Heart left ventricle (tissue), 16 donors: ENCODE results near the gene TNP1. TPM values are rescaled to one million over a fixed set of nuclear protein-coding genes. Genes with fewer than 3 reads are reported as not detected.

Source experiments
- ATAC-seq, 4 donors: fragments of 200-7000 bp; cut with Tn5 transposase; one replicate each; pipeline ENCODE4 v1.9.1; 2020 to 2022; ENCODE audit warnings: moderate library complexity in 4 of 4, mild to moderate bottlenecking in 3 of 4, moderate number of reproducible peaks in 1 of 4
- DNase-seq, 5 donors: peaks; one replicate each; pipeline ENCODE4 v3.0.0-alpha.2; 2020
- H3K27ac ChIP-seq, 12 donors: fragments of 200-600 bp; sonication (generic) in 4 of 12; one replicate each; pipeline versions ENCODE4 v1.5.0 to v1.8.0; 2016 to 2022; ENCODE audit warnings: mild to moderate bottlenecking in 2 of 12
- H3K27me3 ChIP-seq, 9 donors: fragments of 200-600 bp; sonication (generic) in 2 of 9; one replicate each; pipeline versions ENCODE4 v1.5.1 to v1.8.0; 2016 to 2022; ENCODE audit warnings: mild to moderate bottlenecking in 3 of 9
- H3K36me3 ChIP-seq, 9 donors: fragments of 200-600 bp; sonication (generic) in 2 of 9; one replicate each; pipeline versions ENCODE4 v1.5.0 to v1.8.0; 2018 to 2022; ENCODE audit warnings: mild to moderate bottlenecking in 2 of 9
- H3K4me1 ChIP-seq, 12 donors: fragments of 200-600 bp; sonication (generic) in 4 of 12; one replicate each; pipeline versions ENCODE4 v1.5.0 to v1.8.0; 2016 to 2022; ENCODE audit warnings: mild to moderate bottlenecking in 3 of 12
- H3K4me3 ChIP-seq, 12 donors: fragments of 200-600 bp; sonication (generic) in 4 of 12; one replicate each; pipeline versions ENCODE4 v1.5.0 to v1.8.0; 2017 to 2022; ENCODE audit warnings: mild to moderate bottlenecking in 9 of 12, moderate library complexity in 4 of 12
- H3K9me3 ChIP-seq, 12 donors: fragments of 200-600 bp; sonication (generic) in 4 of 12; one replicate each; pipeline versions ENCODE4 v1.5.0 to v1.8.0; 2016 to 2022; ENCODE audit warnings: mild to moderate bottlenecking in 1 of 12
- POLR2A ChIP-seq, 2 donors: fragments of 450-650 bp; IDR thresholded peaks; one replicate each; pipeline ENCODE4 v1.6.1; 2017; ENCODE audit warnings: antibody characterized with exemption in 2 of 2, mild to moderate bottlenecking in 2 of 2, moderate library complexity in 2 of 2
- WGBS, 4 donors: extraction: QIAGEN DNeasy Blood & Tissue Kit in 2 of 4; methylation state at CpG; one replicate each; pipeline versions ENCODE4 v1.1.5 to v1.1.7; 2013 to 2018; 5-methylcytosine and 5-hydroxymethylcytosine counted together
- intact Hi-C, 10 donors: fragments of 100-400 bp; cut with DNase I; formaldehyde crosslinking; loops; one replicate each; pipeline versions ENCODE4 v1.11.1 to v1.14.2; 2022
- polyA plus RNA-seq, 2 donors: library from polyadenylated mRNA; stranded (reverse); fragments of 200-250 nt; gene quantifications; one replicate each; pipeline ENCODE4 v1.2.3, GENCODE V29; 2013
- total RNA-seq, 9 donors: library from RNA; depleted of rRNA in 2 of 9; stranded (reverse); fragments of >200 nt in 2 of 9; fragmentation: NEBNext Ultra II Directional in 3 of 9; extraction: Animal tissue kit (Norgen Biotek cat#: 25700) in 3 of 9; gene quantifications; one replicate each; pipeline versions ENCODE4 v1.1.0 to v1.2.4, GENCODE V29; 2016 to 2023
- TF ChIP-seq, protein P1 (sequence below), 12 donors: fragments of 200-600 bp; sonication (generic) in 4 of 12; IDR thresholded peaks; one replicate each; pipeline versions ENCODE4 v1.5.0 to v1.8.0; 2018 to 2022; ENCODE audit warnings: antibody characterized with exemption in 12 of 12, mild to moderate bottlenecking in 5 of 12
- donor health status: ischemic (EF 13 %, LVEDD 7.1; RV severe dilation, severe dysfunction).
- donor health status: healthy with polysubstance abuse.
- donor health status: DM: no; HTN: yes; CAD: no.
- donor health status: DM: no; HTN: no; CAD: no.
- donor health status: ischemic (EF 25% LVEDD 6.9; RV normal size, moderate dysfunction).
- donor health status: ischemic (EF 25% LVEDD 5.7; RV mildly dilated, moderate dysfunction).
- donor health status: healthy.
- donor health status: DM: yes; HTN: yes; CAD: no.
- donor health status: ischemic (EF 35%, LVEDD 5.7; RV mildly dilated, moderate dysfunction).
- donor health status: nonischemic (EF 11% LVEDD 7.7; RV severe dilation, severe dysfunction).
- donor health status: DM: yes; HTN: yes; CAD: no.
- donor health status: PGD.
- donor health status: ischemic (EF 29% LVEDD 5.4; RV normal size, mild dysfunction).
- donor health status: nonischemic (EF 23%, LVEDD 6.1; RV moderate dilation, normal function).

Gene TNP1
- total and polyA plus RNA-seq, 11 donors, result not detected

DNA sequence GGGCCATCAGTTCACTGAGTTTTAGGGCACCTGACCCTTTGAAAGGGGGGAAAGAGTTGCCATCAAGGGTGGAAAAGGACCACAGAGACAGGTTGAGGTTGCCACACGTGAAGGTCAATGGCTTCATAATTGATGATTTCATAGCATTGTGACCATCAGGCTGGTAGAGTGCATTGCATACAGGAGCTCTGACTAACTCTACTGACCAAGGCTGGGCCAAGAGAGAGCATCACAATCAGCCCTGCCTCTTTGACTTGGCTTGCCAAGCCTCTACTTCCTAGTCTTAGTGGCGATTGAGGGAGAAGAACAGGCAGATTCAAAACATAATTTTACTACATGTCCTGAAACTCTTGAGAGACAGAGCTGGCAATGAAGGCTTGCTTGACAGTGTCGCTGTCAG lies 5.8 kb upstream of the TNP1 start:
- ATAC-seq, result no peak
- Histone ChIP-seq H3K36me3 (no peaks in the 10 kb centered on the region), H3K4me1 (peaks cover 0 to 7% (median 0%) of the 10 kb centered on the region in 12 donors), H3K27me3 (no peaks in the 10 kb centered on the region), H3K27ac (no peak overlapping the region), H3K4me3 (no peak overlapping the region), H3K9me3 (no peaks in the 10 kb centered on the region)
- TF ChIP-seq, protein P1, sequence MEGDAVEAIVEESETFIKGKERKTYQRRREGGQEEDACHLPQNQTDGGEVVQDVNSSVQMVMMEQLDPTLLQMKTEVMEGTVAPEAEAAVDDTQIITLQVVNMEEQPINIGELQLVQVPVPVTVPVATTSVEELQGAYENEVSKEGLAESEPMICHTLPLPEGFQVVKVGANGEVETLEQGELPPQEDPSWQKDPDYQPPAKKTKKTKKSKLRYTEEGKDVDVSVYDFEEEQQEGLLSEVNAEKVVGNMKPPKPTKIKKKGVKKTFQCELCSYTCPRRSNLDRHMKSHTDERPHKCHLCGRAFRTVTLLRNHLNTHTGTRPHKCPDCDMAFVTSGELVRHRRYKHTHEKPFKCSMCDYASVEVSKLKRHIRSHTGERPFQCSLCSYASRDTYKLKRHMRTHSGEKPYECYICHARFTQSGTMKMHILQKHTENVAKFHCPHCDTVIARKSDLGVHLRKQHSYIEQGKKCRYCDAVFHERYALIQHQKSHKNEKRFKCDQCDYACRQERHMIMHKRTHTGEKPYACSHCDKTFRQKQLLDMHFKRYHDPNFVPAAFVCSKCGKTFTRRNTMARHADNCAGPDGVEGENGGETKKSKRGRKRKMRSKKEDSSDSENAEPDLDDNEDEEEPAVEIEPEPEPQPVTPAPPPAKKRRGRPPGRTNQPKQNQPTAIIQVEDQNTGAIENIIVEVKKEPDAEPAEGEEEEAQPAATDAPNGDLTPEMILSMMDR (IDR thresholded peaks at IDR 0.05), result no peak
- TF ChIP-seq POLR2A (IDR thresholded peaks at IDR 0.05), result no peak
- intact Hi-C loops, result no loop called here
- WGBS, 4 donors, result 89 to 96% (median 92%) methylated on average over 3 of the region's 3 CpGs
- no peak for DNase-seq

DNA sequence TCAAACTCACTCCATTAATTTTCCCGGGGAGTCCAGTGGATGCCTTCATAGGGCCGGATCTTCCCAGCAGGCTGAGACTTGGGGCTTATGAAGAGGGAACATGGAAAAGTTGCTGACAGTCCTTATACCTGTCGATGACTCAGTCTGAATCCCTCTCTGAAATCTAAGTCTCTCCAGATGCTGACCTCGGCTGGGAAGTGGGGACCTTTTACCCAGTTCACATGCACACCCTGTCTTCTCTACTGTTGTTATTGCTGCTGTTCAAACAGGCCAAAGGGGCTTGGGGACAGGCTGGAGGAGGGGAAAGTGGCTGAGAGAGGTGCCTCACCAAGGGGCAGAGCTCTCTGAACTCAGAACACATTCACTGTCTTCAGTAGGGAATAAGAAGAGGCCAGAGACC lies 4.1 kb upstream of the TNP1 start:
- Histone ChIP-seq H3K36me3 (no peaks in the 10 kb centered on the region), H3K4me1 (peaks cover 0 to 7% (median 0%) of the 10 kb centered on the region in 12 donors), H3K27ac (no peak overlapping the region), H3K4me3 (no peak overlapping the region), H3K9me3 (no peaks in the 10 kb centered on the region), H3K27me3 (no peaks in the 10 kb centered on the region)
- no peak for DNase-seq
- ATAC-seq, result no peak
- intact Hi-C loops, result no loop called here
- TF ChIP-seq, protein P1 (IDR thresholded peaks at IDR 0.05), result no peak
- no peak for TF ChIP-seq POLR2A (IDR thresholded peaks at IDR 0.05)
- WGBS, 4 donors, result 80 to 86% (median 80%) methylated on average over 4 of the region's 4 CpGs

DNA sequence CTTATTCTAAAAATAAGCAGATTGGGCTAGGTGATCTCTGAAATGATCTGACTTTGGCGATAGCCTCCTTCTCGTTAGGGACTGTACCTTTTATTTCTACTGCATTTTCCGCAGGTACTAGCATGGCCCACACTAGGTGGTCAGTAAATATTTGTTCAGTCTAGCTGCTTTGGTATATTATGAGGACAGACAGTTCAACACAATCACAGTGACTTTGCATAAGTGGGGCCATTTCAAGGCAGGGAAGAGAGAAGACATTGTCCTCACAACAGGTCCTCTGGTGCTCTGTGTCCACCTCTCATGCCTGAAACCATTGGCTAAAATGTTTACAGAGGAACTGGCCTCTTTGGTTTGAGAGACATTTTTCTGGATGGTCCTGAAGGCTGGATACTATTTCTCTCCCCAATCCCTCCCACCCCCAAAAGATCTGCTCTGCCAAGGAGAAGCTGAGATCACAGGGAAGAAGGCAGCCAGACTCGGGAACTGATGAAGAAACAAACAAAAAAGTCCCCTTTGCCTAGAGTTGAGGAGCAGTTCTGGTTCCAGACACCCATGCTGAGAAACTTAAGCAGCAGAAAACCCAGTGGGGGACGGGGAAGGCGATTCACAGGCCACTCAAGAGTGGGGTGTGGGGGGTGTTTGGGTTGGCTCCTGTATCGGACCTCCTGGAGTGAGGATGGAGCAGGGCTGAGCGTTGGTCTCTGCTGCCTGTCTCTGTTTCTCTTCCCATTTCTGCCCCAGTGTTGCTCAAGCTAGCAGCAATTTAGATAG lies 2.9 kb upstream of the TNP1 start:
- H3K36me3 ChIP-seq, result no peaks in the 10 kb centered on the region
- no peaks in the 10 kb centered on the region for H3K27me3 ChIP-seq
- no peaks in the 10 kb centered on the region for H3K9me3 ChIP-seq
- ATAC-seq (no peak), DNase-seq (no peak)
- 87 to 92% (median 89%) methylated on average over 8 of the region's 8 CpGs for WGBS, 4 donors
- H3K27ac ChIP-seq, result no peak overlapping the region
- no peak overlapping the region for H3K4me3 ChIP-seq
- H3K4me1 ChIP-seq, result peaks cover 0 to 7% (median 0%) of the 10 kb centered on the region in 12 donors
- intact Hi-C loops, result no loop called here
- no peak for TF ChIP-seq POLR2A (IDR thresholded peaks at IDR 0.05)
- TF ChIP-seq, protein P1 (IDR thresholded peaks at IDR 0.05), result no peak

DNA sequence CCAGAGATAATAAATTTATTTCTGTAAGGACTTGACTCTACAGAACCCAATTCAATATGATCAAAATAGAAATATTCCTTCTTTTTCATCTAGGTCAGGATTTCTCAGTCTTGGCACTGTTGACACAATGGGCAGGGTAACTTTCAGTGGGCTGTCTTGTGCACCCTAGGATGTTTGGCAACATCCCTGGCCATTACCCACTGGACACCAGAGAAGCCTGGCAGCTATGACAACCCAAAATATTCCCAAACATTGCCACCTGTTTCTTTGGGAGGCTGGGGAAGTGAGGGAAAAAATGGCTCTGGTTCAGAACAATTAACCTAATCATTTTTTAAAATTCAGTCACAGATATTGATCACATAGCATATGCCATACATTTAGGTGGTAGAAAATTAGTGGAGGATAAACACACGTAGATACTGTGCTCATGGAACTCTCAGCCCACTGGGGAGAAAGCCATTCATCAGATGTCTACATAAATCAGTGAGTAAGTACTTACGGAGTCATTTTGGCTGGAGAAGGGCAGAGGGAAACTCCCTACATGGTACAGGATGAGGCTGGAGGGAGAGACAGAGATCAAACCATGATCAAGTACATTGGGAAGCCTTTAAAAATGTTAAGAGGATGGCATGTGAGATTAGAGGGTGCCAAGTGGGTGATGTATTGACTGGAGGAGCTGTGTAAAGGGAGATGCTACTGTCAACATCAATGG lies 718 bp upstream of the TNP1 start:
- Histone ChIP-seq H3K9me3 (no peaks in the 10 kb centered on the region), H3K27me3 (no peaks in the 10 kb centered on the region), H3K27ac (no peak overlapping the region), H3K4me1 (peaks cover 0 to 22% (median 13%) of the 10 kb centered on the region in 12 donors), H3K4me3 (no peak overlapping the region), H3K36me3 (no peaks in the 10 kb centered on the region)
- intact Hi-C loops, result no loop called here
- no peak for DNase-seq
- no peak for TF ChIP-seq POLR2A (IDR thresholded peaks at IDR 0.05)
- TF ChIP-seq, protein P1 (IDR thresholded peaks at IDR 0.05), result no peak
- 92 to 99% (median 96%) methylated on average over 2 of the region's 2 CpGs for WGBS, 4 donors
- ATAC-seq, result no peak
